ENCODE measurements around the gene LOXL4. TPM values are rescaled to one million over a fixed set of nuclear protein-coding genes. Genes with fewer than 3 reads are reported as not detected.
A peak's percentile ranks its signal among the peaks of the same experiment; 100 is the strongest.

The LOXL4 gene
- total RNA-seq, 1 donor from 2014 or later: 5.4 TPM

DNA sequence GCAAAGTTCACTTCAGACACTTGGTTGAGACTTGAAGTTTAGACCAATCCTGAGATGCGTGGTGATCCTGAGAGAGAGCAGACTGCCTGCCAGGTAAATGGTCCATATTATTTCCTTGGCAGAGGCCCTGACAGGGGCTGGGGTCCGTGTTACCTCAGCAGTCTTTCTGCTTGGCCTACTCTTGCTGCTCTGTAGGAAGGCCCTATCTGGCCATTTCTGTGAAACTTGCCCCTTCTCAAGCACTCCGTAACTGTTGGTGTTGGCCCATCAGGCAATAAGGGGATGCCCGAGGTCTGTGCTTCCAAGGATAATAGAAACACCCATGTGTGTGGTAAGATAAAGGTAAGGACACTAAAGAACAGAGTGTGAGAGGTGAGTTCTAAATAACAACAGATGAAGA, 20.0 kb downstream of the LOXL4 start:
- no peak for TF ChIP-seq CTCF (conservative IDR thresholded peaks at IDR 0.05; ENCODE audit: low read depth, low read length)
- DNase-seq (ENCODE audit: low read depth): no peak

GRCh38 chr10:98246911-98247805, 20.8 kb downstream of the LOXL4 start:
- DNase-seq (ENCODE audit: low read depth): peak; percentile 64
- TF ChIP-seq CTCF (conservative IDR thresholded peaks at IDR 0.05; ENCODE audit: low read depth, low read length): no peak
- no peak overlapping the region for H3K4me3 ChIP-seq (ENCODE audit: low read depth, low read length)

More for the DNA sequence above, 20.0 kb downstream of the LOXL4 start:
- H3K4me3 ChIP-seq (ENCODE audit: low read depth, low read length): no peak overlapping the region

- DNase-seq (ENCODE audit: low read depth): no peak
- no peak overlapping the region for H3K4me3 ChIP-seq (ENCODE audit: low read depth, low read length)
These were observed 23.4 kb downstream of the LOXL4 start for GRCh38 chr10:98244586-98244985.

DNA sequence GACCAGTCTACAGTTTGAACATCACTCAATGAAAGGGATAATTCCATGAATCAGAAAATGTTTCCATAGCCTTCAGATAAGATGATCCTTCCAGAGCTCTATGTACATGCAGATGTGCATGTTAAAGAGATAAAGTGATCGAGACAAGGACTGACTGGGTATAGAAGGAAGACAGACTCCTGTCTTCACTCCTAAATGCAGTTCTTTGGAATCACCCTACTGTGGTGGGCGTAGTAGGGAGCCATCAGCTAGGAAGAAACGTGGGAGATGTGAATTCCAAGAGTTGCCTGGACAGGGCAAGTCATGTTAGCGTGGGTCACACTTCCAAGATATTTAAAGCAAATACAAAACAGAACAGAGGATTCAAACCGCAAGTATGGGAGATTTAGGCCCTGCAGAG, 23.9 kb downstream of the LOXL4 start:
- no peak for TF ChIP-seq CTCF (conservative IDR thresholded peaks at IDR 0.05; ENCODE audit: low read depth, low read length)
- H3K4me3 ChIP-seq (ENCODE audit: low read depth, low read length): no peak overlapping the region
- no peak for DNase-seq (ENCODE audit: low read depth)

More at GRCh38 chr10:98244586-98244985, 23.4 kb downstream of the LOXL4 start:
- TF ChIP-seq CTCF (conservative IDR thresholded peaks at IDR 0.05; ENCODE audit: low read depth, low read length): no peak

DNA sequence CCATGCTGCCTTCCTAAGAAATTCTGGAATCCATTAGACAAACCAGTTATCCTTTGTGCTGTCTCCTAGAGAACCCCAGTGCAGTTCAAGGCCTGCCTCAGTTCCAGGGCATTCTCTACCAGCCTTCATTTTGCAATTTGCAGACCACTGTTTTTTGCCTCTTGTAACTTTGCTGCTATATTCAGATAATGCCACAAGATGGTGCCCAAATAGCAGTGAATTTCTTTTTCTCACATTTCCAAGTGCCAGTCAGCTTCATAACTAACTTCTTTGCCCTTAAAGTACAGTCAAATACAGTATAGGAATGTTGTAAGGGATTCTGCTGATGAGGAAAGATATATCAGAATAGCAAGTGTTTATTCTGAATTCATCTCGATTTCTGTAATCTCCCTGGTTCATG, 25.2 kb downstream of the LOXL4 start:
- peak; percentile 61 for TF ChIP-seq CTCF (conservative IDR thresholded peaks at IDR 0.05; ENCODE audit: low read depth, low read length)
- H3K4me3 ChIP-seq (ENCODE audit: low read depth, low read length): no peak overlapping the region
- DNase-seq (ENCODE audit: low read depth): no peak

DNA sequence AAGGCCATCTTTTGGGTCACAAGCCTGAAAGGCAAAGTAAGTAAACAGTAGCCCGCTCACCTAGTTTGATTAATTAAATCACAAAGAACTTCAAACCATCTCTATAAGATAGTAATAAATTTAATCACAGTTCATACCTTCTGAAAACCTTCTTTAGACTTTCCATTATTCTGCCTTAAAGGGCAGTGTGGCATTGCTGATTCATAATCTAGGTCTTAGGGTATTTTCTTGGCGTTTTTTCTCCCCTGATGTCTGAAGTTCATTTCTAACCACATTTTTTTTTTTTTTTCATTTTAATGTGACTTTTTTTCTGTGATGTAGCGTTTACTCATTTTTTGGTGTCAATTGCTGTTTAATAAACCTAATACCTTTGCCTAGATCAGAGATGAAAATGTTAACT, 27.5 kb downstream of the LOXL4 start:
- no peak for TF ChIP-seq CTCF (conservative IDR thresholded peaks at IDR 0.05; ENCODE audit: low read depth, low read length)
- no peak for DNase-seq (ENCODE audit: low read depth)
- H3K4me3 ChIP-seq (ENCODE audit: low read depth, low read length): no peak overlapping the region

- no peak for DNase-seq (ENCODE audit: low read depth)
- no peak overlapping the region for H3K4me3 ChIP-seq (ENCODE audit: low read depth, low read length)
- no peak for TF ChIP-seq CTCF (conservative IDR thresholded peaks at IDR 0.05; ENCODE audit: low read depth, low read length)
These were observed 29.6 kb downstream of the LOXL4 start for GRCh38 chr10:98238391-98238790.

All from epithelial cell of proximal tubule (primary cell).